Astrocyte of the spinal cord (primary cell): ENCODE results near the gene TRIO.

Source experiments
- DNase-seq: peaks from one replicate; pipeline ENCODE4 v3.0.0; 2011; ENCODE audit warnings: low read depth, low spot score
- H3K4me3 ChIP-seq: 2 replicates; pipeline ENCODE4 v1.5.1; 2011; ENCODE audit warnings: low read depth, mild to moderate bottlenecking, low read length, moderate library complexity
- CTCF ChIP-seq: IDR thresholded peaks from 2 replicates; pipeline ENCODE4 v1.5.1; 2012; ENCODE audit warnings: low read depth, mild to moderate bottlenecking, low read length, inconsistent platforms
- in situ Hi-C: cut with HindIII; loops from 2 replicates; pipeline ENCODE4 v1.10.0; 2017; ENCODE audit warnings: low sequenced_read_pairs

The TRIO gene

GRCh38 chr5:14308384-14309154 lies 165.4 kb downstream of the TRIO start:
- DNase-seq: no peak
- no peak for TF ChIP-seq CTCF

GRCh38 chr5:14309199-14309598 lies 166.1 kb downstream of the TRIO start:
- no peak for DNase-seq
- no peak for TF ChIP-seq CTCF
- no peak overlapping the region for H3K4me3 ChIP-seq
- in situ Hi-C loops: no loop called here

More at GRCh38 chr5:14308384-14309154, 165.4 kb downstream of the TRIO start:
- in situ Hi-C loops: no loop called here
- H3K4me3 ChIP-seq: no peak overlapping the region

- no peak overlapping the region for H3K4me3 ChIP-seq
- in situ Hi-C loops: no loop called here
- no peak for DNase-seq
- TF ChIP-seq CTCF: no peak
These were observed 166.9 kb downstream of the TRIO start for GRCh38 chr5:14309878-14310531.

- DNase-seq: no peak
- TF ChIP-seq CTCF: no peak
- H3K4me3 ChIP-seq: no peak overlapping the region
- in situ Hi-C loops: no loop called here
These were observed 167.8 kb downstream of the TRIO start for GRCh38 chr5:14310901-14311300.

- no peak for DNase-seq
- no peak for TF ChIP-seq CTCF
- H3K4me3 ChIP-seq: no peak overlapping the region
- in situ Hi-C loops: no loop called here
These were observed 171.0 kb downstream of the TRIO start for GRCh38 chr5:14313986-14314690.

- TF ChIP-seq CTCF: no peak
- no peak for DNase-seq
- in situ Hi-C loops: no loop called here
- no peak overlapping the region for H3K4me3 ChIP-seq
These were observed 173.3 kb downstream of the TRIO start for GRCh38 chr5:14316471-14316870.
